ENCODE measurements around the gene SMS. TPM values are rescaled to one million over a fixed set of nuclear protein-coding genes. Genes with fewer than 3 reads are reported as not detected.

Gene SMS
- total and polyA plus RNA-seq, 2 of the 4 experiments (the other 2 are of a cell fraction): 176 to 230 TPM

DNA sequence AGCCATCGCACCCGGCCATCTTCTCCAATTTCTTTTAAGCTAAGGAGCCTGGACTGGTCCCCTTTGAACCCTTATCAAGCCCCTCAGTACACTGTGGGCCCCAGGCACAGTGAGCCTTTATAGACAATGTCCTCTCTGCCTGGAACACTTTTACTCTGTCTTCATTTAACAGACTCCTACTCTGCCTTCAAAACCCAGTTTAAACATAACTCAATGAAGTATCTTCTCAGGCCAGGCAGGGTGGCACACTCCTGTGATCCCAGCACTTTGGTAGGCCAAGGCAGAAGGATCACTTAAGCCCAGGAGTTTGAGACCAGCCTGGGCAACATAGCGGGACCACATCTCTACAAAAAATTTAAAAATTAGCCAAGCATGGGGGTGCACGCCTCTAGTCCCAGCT lies 27.5 kb upstream of the SMS start:
- POLR2A ChIA-PET (ENCODE audit: unreplicated experiment): no interaction called here

More for the DNA sequence above, 27.5 kb upstream of the SMS start:
- no TSS peak for BruUV-seq (replicated peaks)
- no peaks in the 10 kb centered on the region; the same call in 1 of the 2 replicates for H3K4me1 ChIP-seq (ENCODE audit: control insufficient read depth, insufficient read depth, low read length)
- no peaks in the 10 kb centered on the region for H3K79me1 ChIP-seq (ENCODE audit: low read depth in 1 of 2, low read length in 2 of 2)
- in situ Hi-C loops (cut with MboI; ENCODE audit: low sequenced_read_pairs) (no loop called here), dilution Hi-C loops (cut with HindIII; ENCODE audit: low sequenced_read_pairs, unreplicated experiment) (no loop called here), intact Hi-C loops (cut with micrococcal nuclease) (no loop called here)
- no peak overlapping the region for H2BK15ac ChIP-seq (ENCODE audit: low read depth, low read length)
- H3K9me1 ChIP-seq (ENCODE audit: insufficient read depth, low read length): no peaks in the 10 kb centered on the region
- no peak overlapping the region for H2AK9ac ChIP-seq (replicated peaks; ENCODE audit: low read depth, low read length, poor library complexity)
- H3K23ac ChIP-seq (ENCODE audit: low read depth, low read length): no peak overlapping the region
- H3K4ac ChIP-seq (ENCODE audit: low read depth, low read length): no peak overlapping the region
- H4K5ac ChIP-seq (ENCODE audit: low read depth, low read length): no peak overlapping the region
- DNase-seq (no peak), ATAC-seq (ENCODE audit: low read depth) (no peak)
- H4K91ac ChIP-seq (ENCODE audit: insufficient read depth, low read depth, low read length): no peak overlapping the region
- no peak overlapping the region for H2BK120ac ChIP-seq (ENCODE audit: low read depth, low read length)
- no peak overlapping the region for H2AK5ac ChIP-seq (ENCODE audit: low read depth, low read length)
- no peak overlapping the region for H3K27ac ChIP-seq (ENCODE audit: insufficient read depth, low read length)
- H2AFZ ChIP-seq (replicated peaks; ENCODE audit: low read length, poor library complexity): no peak overlapping the region
- no peak overlapping the region for H3K18ac ChIP-seq (ENCODE audit: low read depth, low read length)
- H3K9me3 ChIP-seq (ENCODE audit: control insufficient read depth, insufficient read depth, low read length): no peaks in the 10 kb centered on the region
- 93% methylated on average over 2 of the region's 4 CpGs; no CpG with 5 or more reads in 1 of the 2 experiments for WGBS, 2 experiments (ENCODE audit: extremely low coverage in 2 of 2, insufficient read length in 1 of 2)
- no peaks in the 10 kb centered on the region for H3K36me3 ChIP-seq (ENCODE audit: control insufficient read depth, insufficient read depth, low read length)
- H4K8ac ChIP-seq (ENCODE audit: low read depth in 2 of 2, low read length in 2 of 2): no peak overlapping the region
- H3K4me2 ChIP-seq (ENCODE audit: low read depth, low read length): no peak overlapping the region
- no peak overlapping the region for H2BK5ac ChIP-seq (ENCODE audit: low read depth, low read length, poor library complexity, severe bottlenecking)
- H3K56ac ChIP-seq (ENCODE audit: extremely low read depth, insufficient read depth, low read length): no peak overlapping the region
- no peak overlapping the region for H3K14ac ChIP-seq (replicated peaks; ENCODE audit: low read depth, low read length)
- H2BK20ac ChIP-seq (ENCODE audit: low read depth, low read length): no peak overlapping the region
- no peaks in the 10 kb centered on the region; the same call in 1 of the 2 replicates for H3K27me3 ChIP-seq (ENCODE audit: control insufficient read depth, insufficient read depth, low read length)
- TF ChIP-seq RCOR1 (IDR thresholded peaks at IDR 0.05; ENCODE audit: insufficient replicate concordance, low read length): no peak
- no peak for TF ChIP-seq MAZ (IDR thresholded peaks at IDR 0.05; ENCODE audit: borderline replicate concordance, low read depth, low read length)
- TF ChIP-seq RFX5 (IDR thresholded peaks at IDR 0.05; ENCODE audit: low read depth, low read length): no peak
- TF ChIP-seq, protein P1, sequence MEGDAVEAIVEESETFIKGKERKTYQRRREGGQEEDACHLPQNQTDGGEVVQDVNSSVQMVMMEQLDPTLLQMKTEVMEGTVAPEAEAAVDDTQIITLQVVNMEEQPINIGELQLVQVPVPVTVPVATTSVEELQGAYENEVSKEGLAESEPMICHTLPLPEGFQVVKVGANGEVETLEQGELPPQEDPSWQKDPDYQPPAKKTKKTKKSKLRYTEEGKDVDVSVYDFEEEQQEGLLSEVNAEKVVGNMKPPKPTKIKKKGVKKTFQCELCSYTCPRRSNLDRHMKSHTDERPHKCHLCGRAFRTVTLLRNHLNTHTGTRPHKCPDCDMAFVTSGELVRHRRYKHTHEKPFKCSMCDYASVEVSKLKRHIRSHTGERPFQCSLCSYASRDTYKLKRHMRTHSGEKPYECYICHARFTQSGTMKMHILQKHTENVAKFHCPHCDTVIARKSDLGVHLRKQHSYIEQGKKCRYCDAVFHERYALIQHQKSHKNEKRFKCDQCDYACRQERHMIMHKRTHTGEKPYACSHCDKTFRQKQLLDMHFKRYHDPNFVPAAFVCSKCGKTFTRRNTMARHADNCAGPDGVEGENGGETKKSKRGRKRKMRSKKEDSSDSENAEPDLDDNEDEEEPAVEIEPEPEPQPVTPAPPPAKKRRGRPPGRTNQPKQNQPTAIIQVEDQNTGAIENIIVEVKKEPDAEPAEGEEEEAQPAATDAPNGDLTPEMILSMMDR (conservative IDR thresholded peaks at IDR 0.05; ENCODE audit: low read depth, low read length): no peak
- no peak for TF ChIP-seq MXI1 (IDR thresholded peaks at IDR 0.05; ENCODE audit: borderline replicate concordance, low read depth, low read length)
- TF ChIP-seq FOS (IDR thresholded peaks at IDR 0.05; ENCODE audit: low read depth, low read length): no peak
- TF ChIP-seq, protein P2, sequence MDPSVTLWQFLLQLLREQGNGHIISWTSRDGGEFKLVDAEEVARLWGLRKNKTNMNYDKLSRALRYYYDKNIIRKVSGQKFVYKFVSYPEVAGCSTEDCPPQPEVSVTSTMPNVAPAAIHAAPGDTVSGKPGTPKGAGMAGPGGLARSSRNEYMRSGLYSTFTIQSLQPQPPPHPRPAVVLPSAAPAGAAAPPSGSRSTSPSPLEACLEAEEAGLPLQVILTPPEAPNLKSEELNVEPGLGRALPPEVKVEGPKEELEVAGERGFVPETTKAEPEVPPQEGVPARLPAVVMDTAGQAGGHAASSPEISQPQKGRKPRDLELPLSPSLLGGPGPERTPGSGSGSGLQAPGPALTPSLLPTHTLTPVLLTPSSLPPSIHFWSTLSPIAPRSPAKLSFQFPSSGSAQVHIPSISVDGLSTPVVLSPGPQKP (IDR thresholded peaks at IDR 0.05; ENCODE audit: borderline replicate concordance, low read depth, low read length): no peak
- no peak overlapping the region for H3K9ac ChIP-seq (ENCODE audit: low read depth, low read length)
- no peak overlapping the region for H3K4me3 ChIP-seq (ENCODE audit: insufficient read depth, low read depth, low read length)
- CTCF ChIA-PET: no interaction called here
- no peaks in the 10 kb centered on the region for H4K20me1 ChIP-seq (ENCODE audit: insufficient read depth, low read length)
